Coronary artery (tissue), 2 donors: ENCODE measurements around the gene ALG6.
A peak's percentile ranks its signal among the peaks of the same experiment; 100 is the strongest.
"Not testable (repeated sequence)": the region's sequence is repeated elsewhere in the genome, so short reads cannot be mapped to it uniquely, and the experiment has no call there.

Experiments
- DNase-seq: peaks from one replicate; pipeline ENCODE4 v3.0.0-alpha.2; 2017; ENCODE audit warnings: low spot score
- H3K27ac ChIP-seq, 2 donors: fragments of 200-600 bp; sonication (generic); one replicate each; pipeline ENCODE4 v1.5.1; 2016 to 2019
- H3K4me3 ChIP-seq: fragments of 200-600 bp; sonication (generic); 2 replicates; pipeline ENCODE4 v1.5.1; 2016; ENCODE audit warnings: mild to moderate bottlenecking, moderate library complexity
- TF ChIP-seq, protein P1 (sequence below): fragments of 200-600 bp; sonication (generic); IDR thresholded peaks from one replicate; pipeline ENCODE4 v1.5.1; 2019; ENCODE audit warnings: antibody characterized with exemption

ALG6 gene

DNA sequence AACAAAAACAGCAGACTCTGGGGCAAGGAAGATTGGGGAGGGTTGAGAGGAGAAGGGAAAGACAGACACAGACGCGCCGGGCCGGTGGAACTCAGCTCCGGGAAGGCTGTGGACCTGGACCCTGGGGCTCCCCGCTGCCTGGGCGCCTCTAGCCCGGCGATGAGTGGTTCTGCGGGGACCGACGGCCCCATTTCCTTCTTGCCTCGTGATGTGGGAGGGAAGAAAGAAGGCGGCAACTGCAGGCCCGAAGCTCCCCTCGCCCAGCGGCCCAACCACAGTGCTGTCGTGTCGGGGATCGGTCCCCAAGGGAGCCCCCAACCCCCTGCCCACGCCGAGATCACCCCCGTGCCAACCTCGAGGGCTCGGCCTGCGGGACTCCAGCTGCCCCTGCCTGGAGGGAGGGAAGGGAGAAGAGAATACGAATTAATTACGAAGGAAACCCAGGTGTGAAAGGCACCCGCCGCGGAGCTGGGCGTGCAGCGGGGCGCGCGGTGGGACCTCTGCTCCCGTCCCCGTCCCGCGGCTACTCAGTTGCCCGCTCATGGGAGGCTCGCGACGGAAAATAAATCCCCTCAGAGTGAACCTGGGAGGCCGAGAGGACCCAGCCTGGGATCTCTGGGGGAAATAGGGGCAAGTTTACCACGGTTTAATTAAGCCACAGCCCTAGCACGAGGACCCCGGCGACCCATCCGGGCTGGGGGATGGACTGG is 37.7 kb upstream of the ALG6 start:
- no peak for DNase-seq
- TF ChIP-seq, protein P1, sequence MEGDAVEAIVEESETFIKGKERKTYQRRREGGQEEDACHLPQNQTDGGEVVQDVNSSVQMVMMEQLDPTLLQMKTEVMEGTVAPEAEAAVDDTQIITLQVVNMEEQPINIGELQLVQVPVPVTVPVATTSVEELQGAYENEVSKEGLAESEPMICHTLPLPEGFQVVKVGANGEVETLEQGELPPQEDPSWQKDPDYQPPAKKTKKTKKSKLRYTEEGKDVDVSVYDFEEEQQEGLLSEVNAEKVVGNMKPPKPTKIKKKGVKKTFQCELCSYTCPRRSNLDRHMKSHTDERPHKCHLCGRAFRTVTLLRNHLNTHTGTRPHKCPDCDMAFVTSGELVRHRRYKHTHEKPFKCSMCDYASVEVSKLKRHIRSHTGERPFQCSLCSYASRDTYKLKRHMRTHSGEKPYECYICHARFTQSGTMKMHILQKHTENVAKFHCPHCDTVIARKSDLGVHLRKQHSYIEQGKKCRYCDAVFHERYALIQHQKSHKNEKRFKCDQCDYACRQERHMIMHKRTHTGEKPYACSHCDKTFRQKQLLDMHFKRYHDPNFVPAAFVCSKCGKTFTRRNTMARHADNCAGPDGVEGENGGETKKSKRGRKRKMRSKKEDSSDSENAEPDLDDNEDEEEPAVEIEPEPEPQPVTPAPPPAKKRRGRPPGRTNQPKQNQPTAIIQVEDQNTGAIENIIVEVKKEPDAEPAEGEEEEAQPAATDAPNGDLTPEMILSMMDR = no peak
- Histone ChIP-seq H3K27ac (no peak overlapping the region), H3K4me3 (peak overlapping the region; percentile 21)

- peak overlapping the region; percentile 21 for H3K4me3 ChIP-seq
- DNase-seq = no peak
Measured at GRCh38 chr1:63330331-63330916, 37.0 kb upstream of the ALG6 start.

DNA sequence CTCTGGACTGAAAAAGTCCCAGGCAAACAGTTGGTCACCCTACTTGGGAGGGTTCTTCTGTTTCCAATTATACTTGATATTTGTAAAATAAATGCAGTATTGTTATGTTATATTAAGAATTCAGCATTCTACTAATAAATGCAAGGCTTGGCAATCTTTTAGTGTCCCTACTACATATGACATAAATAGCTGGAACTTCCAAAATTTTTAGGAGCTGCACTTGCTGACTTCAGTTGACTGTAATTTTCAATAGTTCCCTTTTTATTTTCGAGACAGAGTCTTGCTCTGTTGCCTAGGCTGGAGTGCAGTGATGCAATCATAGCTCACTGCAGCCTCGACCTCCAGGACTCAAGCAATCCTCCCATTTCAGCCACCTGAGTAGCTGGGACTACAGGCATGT is 25.0 kb upstream of the ALG6 start:
- H3K27ac ChIP-seq = no peak overlapping the region
- TF ChIP-seq, protein P1 = no peak
- H3K4me3 ChIP-seq = no peak overlapping the region
- no peak for DNase-seq

More at GRCh38 chr1:63330331-63330916, 37.0 kb upstream of the ALG6 start:
- no peak overlapping the region for H3K27ac ChIP-seq
- TF ChIP-seq, protein P1 = no peak

DNA sequence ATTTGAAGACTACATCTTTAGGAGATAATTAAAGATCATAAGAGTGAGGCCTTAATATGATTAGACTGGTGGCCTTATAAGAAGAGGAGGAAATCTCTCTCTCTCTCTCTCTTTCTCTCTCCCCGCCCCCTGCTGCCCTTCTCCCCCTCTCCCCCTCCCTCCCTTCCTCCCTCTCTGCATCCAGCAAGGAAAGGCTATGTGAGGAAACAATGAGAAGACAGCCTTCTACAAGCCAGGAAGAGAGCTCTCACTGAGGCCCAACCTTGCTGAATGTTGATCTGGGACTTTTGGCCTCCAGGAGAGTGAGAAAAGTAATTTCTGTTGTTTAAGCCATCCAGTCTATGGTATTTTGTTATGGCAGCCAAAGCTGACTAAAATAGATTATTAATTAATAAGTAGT is 23.5 kb upstream of the ALG6 start:
- no peak overlapping the region for H3K4me3 ChIP-seq
- no peak overlapping the region for H3K27ac ChIP-seq
- no peak for DNase-seq
- TF ChIP-seq, protein P1 = no peak

DNA sequence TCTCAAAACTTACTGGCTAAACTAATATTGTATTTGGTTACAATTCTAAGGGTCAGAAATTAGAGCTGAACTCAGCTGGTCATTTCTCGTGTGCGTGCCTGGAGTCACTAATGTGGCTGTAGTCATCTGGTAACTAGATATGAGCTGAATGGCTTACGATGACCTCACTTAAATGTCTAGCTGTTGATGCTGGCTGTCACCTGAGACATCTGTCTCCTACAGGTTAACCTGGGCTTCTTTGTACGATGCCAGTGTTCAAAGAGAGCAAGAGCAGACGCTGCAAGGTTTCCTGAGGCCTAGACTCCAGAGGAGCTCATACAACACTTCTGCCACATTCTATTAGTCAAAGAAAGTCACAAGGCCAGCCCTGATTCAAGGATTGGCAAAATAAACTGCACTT is 17.1 kb upstream of the ALG6 start:
- Histone ChIP-seq H3K4me3 (no peak overlapping the region), H3K27ac (no peak overlapping the region)
- TF ChIP-seq, protein P1 = no peak
- DNase-seq = no peak

GRCh38 chr1:63352736-63353135 is 14.7 kb upstream of the ALG6 start:
- no peak for DNase-seq
- no peak overlapping the region for H3K27ac ChIP-seq
- no peak overlapping the region for H3K4me3 ChIP-seq
- TF ChIP-seq, protein P1 = no peak

DNA sequence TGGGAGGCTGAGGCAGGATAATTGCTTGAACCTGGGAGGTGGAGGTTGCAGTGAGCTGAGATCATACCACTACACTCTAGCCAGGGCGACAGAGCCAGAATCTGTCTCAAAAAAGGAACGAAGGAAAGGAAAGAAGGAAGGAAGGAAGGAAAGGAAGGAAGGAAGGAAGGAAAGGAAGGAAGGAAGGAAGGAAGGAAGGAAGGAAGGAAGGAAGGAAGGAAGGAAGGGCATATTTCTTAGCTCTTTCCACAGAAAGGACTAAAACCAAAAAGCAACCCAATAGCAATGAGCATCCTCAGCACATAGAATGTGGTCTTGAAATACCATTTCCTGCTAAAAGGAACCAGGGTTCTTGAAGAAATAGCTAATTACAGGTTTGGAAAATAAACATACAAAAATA is 11.2 kb upstream of the ALG6 start:
- H3K27ac ChIP-seq, DNase-seq, H3K4me3 ChIP-seq: not testable (repeated sequence)
